GM21529 (cell line): Measurements from ENCODE around the gene GCK.

Experiments used
- ATAC-seq: cut with Tn5 transposase; IDR thresholded peaks from one replicate; pipeline ENCODE4 v1.9.1; 2021; ENCODE audit not compliant: unreplicated experiment

Gene GCK

GRCh38 chr7:44119829-44120380 is 69.3 kb downstream of the GCK start:
- no peak for ATAC-seq

GRCh38 chr7:44117801-44118429 is 71.3 kb downstream of the GCK start:
- ATAC-seq, result no peak

DNA sequence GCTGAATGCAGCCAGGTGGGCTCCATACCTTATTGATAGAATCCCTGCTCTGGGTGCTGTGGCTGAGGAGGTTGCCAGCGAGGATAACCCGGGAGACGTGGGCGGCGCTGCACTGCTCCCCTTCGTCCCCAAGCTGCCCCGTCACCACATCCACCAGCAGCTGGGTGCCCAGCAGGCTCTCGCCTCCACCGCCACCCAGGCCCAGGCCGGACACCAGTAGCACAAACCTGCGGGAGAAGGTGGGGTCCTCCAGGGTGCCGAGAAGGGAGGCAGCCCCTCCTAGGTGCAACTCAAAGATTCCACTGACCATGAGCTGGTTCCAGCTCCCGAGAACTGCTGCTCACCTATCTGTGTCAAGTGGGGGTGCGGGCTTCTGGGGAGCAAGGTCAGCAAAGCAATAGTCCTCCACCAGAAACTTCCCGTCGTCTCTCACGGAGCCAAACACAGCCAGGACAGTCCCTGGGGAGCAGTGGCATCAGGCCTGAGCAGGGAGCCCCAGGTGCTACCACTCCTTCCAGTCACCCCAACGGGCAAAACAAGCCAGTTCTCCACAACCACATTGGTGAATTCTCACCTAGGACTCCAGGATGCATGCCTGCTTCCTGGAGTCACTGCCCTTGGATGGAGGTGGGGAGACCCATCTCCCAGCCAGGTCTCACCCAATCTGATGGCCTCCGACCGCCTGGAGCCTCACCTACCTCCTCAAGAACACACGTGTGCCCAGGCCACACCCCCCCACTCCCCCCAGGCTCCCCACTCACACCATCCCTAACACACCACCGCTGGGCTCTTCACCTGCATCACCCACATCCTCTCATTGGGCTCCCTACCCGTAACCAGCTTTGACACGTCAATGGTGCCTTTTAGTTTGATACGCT is 72.2 kb downstream of the GCK start:
- ATAC-seq, result no peak

DNA sequence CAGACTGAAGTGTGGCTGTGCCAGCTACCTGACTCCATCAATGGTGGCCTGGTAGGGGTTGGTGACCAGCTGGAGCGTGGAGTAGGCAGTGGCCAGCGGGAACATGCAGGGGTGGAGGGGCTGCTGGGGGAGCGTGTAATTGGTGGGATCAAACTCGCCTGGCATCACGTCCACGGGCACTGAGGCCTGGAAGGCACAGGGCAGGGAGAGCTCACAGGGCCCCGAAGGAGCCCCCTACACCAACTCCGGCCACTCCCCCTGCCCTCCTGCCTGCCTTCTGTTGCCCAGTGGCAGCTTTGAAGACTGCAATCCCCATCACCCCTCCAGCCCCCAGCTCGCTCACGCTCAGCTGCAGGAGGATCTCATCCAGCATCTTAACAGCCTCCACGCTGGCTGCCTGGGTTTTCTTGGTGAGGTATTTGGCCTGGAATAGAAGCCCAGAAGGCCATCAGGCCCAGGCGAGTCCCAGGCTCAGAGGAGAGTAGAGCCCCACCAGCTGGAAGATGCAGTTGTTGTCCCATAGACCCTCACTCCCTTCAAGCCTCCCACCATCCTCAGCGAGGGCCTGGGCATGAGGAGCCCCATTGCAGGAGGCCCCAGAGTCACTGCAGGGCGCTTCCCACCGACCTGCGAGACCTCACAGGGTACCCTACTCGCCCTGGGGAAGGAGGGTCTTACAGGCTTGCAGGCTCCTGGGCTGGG is 73.0 kb downstream of the GCK start:
- ATAC-seq, result no peak

GRCh38 chr7:44114586-44115310 is 74.5 kb downstream of the GCK start:
- ATAC-seq, result no peak

DNA sequence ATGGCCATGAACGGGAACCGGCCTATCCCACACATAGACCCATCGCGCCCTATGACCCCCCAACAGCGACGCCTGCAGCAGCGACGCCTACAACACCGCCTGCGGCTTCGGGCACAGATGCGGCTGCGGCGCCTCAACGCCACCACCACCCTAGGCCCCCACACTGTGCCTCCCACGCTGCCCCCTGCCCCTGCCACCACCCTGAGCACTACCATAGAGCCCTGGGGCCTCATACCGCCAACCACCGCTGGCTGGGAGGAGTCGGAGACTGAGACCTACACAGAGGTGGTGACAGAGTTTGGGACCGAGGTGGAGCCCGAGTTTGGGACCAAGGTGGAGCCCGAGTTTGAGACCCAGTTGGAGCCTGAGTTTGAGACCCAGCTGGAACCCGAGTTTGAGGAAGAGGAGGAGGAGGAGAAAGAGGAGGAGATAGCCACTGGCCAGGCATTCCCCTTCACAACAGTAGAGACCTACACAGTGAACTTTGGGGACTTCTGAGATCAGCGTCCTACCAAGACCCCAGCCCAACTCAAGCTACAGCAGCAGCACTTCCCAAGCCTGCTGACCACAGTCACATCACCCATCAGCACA is 75.4 kb downstream of the GCK start:
- ATAC-seq, result no peak

DNA sequence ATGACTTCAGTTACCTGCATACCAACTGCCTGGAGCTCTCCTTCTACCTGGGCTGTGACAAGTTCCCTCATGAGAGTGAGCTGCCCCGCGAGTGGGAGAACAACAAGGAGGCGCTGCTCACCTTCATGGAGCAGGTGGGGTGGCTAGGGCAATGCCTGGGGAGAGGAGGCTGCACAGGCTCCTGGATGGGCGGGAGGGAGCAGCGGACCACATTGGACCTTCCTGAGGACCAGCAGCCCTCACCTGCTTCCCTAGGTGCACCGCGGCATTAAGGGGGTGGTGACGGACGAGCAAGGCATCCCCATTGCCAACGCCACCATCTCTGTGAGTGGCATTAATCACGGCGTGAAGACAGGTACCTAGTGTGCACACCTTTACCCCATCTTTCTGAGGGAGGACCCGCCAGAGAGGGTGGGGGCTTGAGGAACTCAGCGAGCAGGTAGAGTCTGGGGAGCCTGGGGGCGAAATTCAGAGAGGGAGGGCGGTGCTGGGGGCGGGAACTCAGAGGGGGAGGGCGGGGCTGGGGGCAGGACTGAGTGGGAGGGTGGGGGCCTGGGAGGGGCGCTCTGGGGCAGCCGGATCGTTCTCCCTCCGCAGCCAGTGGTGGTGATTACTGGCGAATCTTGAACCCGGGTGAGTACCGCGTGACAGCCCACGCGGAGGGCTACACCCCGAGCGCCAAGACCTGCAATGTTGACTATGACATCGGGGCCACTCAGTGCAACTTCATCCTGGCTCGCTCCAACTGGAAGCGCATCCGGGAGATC is 76.1 kb downstream of the GCK start:
- ATAC-seq, result no peak

GRCh38 chr7:44112231-44112996 is 76.8 kb downstream of the GCK start:
- no peak for ATAC-seq

- no peak for ATAC-seq
Measured at GRCh38 chr7:44111761-44112160, 77.5 kb downstream of the GCK start.

DNA sequence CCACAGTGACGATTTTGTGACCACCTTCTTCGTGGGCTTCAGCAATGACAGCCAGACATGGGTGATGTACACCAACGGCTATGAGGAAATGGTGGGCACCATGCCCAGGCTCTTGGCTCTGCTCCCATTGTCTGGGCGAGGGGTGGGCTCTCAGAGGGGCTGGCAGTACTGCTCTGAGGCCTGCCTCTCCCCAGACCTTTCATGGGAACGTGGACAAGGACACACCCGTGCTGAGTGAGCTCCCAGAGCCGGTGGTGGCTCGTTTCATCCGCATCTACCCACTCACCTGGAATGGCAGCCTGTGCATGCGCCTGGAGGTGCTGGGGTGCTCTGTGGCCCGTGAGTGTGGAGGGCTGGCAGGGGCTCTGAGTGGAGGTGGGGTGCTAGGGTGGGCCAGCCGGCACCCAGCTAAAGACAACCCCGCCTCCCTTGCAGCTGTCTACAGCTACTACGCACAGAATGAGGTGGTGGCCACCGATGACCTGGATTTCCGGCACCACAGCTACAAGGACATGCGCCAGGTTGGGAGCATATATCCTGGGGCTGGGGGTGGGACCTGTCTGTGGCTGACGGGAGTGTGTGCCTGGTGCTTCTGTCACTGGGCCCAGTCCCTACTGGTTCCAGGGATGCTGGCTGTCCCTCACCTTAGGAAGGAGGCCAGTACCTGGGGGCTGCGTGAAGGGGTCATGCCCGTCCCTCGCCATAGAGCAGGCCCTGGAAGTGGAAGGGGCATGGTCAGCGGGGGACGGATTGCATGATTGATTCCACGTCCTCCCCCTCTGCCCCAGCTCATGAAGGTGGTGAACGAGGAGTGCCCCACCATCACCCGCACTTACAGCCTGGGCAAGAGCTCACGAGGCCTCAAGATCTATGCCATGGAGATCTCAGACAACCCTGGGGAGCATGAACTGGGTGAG is 78.3 kb downstream of the GCK start:
- no peak for ATAC-seq

DNA sequence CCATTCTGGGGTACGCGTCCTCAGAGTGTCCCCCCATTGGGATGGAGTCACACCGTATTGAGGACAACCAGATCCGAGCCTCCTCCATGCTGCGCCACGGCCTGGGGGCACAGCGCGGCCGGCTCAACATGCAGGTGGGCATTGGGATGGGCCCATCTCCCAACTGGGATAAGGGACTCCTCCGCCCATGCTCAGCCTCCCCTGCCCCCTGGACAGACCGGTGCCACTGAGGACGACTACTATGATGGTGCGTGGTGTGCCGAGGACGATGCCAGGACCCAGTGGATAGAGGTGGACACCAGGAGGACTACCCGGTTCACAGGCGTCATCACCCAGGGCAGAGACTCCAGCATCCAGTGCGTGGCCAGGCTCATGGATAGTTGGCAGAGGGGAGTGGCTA is 79.2 kb downstream of the GCK start:
- no peak for ATAC-seq

DNA sequence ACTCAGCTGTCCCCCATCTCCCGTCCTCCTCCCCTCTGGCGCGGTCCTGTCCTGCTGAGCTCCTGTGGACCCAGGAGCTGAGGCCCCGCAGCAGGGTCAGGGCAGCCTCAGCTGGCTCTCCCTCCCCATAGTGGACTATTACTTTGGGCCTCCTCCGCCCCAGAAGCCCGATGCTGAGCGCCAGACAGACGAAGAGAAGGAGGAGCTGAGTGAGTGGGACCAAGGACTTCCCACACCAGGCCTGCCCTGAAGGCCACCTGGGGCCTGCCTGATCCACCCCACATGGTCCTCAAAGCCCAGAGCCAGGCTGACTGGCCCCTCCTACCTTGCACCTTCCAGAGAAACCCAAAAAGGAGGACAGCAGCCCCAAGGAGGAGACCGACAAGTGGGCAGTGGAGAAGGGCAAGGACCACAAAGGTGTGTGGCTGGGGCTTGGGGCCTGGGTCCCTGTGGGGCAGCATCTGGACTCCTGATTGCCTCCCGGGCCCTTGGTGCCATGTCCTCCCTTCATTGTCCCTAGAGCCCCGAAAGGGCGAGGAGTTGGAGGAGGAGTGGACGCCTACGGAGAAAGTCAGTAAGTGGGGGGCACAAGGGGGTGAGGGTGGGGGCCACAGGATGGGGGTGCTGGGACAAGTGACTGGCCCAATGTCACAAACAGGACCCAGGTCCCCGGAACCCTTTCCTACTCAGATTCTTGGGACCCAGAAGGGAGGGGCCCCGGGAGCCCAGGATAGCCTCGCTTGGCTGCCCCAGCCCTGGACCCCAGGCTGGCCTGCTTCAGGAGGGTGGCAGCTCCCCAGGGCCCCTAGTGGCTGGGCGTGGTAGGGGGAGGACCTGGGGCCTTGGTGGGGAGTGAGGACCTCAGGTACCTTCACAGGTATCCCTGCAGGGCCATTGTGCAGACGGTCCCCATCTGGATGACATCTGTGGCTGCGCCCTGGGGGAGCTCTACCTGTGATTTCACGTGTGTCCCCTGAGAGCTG is 80.2 kb downstream of the GCK start:
- no peak for ATAC-seq

DNA sequence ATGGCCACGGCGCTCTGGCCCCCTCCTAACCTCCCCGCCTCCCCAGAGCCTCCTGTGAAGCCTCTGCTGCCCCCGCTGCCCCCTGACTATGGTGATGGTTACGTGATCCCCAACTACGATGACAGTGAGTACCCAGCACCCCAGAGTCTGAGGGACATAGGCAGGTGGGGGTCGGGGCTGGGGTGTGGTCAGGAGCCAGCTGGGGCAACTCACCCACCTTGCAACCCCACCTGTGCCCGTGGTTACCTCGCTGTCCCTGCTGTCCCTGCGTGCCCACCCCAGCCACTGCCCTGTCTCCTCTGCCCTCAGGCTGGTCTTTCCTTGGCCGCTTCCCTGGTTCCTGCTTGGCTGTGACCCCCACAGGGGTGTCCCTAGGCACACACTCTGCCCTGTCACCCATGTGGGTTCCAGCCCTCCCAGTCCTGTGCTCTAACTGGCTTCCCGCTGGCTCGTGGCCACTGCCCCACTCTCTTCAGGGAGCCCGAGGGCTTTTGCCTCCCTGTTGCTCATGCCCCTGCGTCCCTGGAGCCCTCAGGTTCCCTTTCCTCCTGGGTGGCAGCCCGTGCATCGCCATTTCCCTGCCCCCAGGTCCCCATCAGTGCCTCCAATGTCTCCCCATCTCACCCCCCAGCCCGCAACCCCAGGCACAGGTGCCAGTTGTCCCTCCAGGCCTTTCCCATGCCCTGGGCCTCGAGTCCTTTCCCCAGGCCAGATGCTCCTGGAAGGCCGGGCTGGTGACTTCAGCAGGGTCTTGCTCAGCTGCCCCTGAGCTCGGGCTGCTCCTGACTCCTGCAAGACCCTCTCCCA is 81.1 kb downstream of the GCK start:
- no peak for ATAC-seq

GRCh38 chr7:44107116-44107960 is 81.9 kb downstream of the GCK start:
- no peak for ATAC-seq
